NCI-H1048 (cell line): ENCODE data around the gene DENND6B.
"Not testable (repeated sequence)": the region's sequence is repeated elsewhere in the genome, so short reads cannot be mapped to it uniquely, and the experiment has no call there.

Experiments
- DNase-seq: peaks from one replicate; lab custom pipeline; 2025; lab: John Stamatoyannopoulos, UW

The DENND6B gene, protein sequence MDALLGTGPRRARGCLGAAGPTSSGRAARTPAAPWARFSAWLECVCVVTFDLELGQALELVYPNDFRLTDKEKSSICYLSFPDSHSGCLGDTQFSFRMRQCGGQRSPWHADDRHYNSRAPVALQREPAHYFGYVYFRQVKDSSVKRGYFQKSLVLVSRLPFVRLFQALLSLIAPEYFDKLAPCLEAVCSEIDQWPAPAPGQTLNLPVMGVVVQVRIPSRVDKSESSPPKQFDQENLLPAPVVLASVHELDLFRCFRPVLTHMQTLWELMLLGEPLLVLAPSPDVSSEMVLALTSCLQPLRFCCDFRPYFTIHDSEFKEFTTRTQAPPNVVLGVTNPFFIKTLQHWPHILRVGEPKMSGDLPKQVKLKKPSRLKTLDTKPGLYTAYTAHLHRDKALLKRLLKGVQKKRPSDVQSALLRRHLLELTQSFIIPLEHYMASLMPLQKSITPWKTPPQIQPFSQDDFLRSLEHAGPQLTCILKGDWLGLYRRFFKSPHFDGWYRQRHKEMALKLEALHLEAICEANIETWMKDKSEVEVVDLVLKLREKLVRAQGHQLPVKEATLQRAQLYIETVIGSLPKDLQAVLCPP

DNA sequence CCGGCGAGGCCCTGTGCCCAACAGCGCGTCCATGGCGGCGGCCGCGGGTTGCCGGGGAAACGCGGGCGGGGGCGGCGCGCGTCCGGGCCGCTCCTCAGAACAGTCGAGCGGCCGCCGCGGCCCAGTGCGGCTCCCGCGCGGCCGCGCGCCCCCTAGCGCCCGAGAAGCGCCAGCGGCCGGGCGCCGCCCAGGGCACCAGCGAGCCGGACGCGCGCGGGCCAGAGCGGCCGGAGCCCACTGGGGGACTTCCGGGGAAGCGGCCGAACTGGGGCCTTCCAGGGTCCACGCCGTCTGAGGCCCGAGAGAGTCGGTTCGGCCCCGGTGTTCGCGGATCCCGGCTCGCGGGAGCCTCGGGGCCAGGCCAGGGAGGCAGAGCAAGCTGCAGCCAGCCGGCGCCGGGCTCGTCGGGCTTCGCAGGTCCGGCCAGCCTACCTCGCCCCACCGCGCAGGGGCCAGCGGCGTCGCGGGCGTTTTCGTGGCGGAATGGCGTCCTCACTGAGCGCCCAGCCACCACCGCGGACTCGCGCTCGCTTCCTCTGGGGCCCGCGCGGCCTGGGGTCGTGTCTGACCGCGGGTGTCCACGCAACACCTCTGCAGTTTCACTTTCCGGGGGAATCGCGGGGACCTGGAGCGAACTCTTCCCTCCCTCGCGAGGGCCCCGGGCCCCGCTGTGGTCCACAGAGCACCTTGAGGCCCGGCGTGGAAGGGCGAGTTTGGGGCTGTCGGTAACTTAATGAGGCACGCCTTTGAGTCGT is at the start of gene DENND6B:
Gene DENND6B, minus strand, starts transcription at position 57 of the 755 bp plus-strand sequence. Its CDS starts 24 bp downstream, at position 33.
- peak; percentile 43 for DNase-seq

DNA sequence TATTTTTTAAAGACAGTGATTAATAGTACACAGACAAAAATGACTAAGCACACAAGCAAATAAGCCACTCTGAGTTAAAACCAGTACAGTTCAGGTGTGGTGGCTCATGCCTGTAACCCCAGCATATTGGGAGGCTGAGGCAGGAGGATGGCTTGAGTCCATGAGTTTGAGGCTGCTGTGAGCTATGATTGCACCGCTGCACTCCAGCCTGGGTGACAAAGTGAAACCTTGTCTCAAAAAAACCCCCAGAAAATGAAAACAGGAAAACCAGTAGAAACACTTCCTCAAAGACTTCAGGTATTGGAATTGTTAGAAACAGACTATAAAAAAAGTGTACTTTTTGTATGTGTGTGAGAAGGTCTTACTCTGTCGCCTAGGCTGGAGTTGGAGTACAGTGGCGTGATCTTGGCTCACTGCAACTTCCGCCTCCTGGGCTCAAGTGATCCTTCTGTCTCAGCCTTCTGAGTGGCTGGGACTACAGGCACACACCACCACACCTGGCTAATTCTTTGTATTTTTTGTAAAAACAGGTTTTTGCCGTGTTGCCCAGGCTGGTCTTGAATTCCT is 49.4 kb upstream of the DENND6B start:
- no peak for DNase-seq

DNA sequence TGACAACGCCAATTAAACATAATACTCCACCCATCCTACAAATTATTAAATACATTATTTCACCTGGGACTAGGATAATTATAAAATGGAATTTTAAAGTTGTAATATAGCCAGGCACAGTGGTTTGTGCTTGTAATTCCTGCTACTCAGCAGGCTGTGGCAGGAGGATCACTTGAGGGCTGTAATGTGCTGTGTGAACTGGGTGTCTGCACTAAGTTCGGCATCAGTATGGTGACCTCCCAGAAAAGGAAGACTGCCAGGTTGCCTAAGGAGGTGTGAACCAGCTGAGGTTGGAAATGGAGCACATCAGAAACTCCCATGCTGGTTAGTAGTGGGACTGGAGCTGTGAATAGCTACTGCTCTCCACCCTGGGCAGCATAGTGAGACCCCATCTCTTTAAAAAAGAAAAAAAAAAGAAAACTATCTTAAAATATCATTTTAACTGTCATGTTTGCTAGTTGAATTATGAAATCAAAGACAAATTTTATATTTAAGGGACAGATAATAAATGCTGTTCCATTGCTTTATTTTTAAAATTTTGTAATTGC is 44.4 kb upstream of the DENND6B start:
- DNase-seq = no peak

DNA sequence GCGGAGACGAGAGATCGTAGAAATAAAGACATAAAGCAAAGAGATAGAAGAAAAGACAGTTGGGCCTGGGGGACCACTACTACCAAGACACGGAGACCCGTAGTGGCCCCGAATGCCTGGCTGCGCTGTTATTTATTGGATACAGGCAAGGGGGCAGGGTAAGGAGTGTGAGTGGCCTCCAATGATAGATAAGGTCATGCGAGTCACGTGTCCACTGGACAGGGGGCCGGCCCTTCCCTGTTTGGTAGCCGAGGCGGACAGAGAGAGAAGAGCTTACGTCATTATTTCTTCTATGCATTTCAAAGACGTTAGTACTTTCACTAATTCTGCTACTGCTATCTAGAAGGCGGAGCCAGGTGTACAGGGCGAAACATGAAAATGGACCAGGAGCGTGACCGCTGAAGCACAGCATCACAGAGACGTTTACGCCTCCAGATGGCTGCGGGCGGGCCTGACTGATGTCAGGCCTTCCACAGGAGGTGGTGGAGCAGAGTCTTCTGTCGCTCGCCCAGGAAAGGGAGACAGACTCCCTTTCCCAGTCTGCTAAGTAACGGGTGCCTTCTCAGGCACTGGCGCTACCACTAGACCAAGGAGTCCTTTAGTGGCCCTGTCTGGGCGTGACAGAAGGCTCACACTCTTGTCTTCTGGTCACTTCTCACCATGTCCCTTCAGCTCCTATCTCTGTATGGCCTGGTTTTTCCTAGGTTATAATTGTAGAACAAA is 41.1 kb upstream of the DENND6B start:
- no peak for DNase-seq

DNA sequence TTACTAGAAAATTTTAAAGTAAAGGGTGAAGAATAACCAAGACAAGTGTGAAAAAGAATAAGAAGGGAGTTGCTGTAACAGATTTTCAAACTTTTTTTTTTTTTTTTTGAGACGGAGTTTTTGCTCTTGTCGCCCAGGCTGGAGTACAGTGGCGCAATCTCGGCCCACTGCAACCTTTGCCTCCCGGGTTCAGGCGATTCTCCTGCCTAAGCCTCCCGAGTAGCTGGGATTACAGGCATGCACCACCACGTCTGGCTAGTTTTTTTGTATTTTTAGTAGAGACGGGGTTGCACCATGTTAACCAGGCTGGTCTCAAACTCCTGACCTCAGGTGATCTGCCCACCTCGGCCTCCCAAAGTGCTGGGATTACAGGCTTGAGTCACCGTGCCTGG is 37.0 kb upstream of the DENND6B start:
- not testable (repeated sequence) for DNase-seq

DNA sequence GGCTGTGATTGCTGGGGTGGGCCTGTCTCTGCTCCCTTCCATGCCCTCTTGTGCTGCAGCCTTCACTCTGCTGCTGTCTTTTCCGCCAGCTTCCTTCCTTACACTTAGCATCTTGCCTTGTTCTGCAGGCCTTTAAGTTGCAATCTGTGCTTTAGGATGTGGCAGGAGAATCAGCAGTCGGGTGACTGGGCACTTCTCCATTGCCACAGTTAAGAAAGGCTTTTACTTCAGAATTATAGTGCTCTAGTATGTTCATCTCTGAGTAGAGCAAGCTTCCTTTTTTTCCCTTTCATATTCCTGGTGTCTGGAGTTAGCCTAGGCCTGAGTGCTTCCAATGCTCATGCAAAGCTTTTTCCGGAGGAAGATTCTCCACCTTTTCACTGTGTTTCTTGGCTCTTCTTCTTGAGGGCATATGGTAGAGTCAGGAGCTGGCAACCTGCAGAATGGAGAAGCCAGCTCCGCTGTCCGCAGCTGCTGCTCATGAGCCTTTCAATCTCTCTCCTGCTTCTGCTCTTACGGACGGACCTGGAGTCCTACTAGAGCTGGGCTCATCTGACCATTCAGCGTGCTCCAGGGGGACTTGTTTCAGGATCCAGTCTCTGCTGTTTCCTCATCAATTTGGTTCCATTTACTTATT is 36.5 kb upstream of the DENND6B start:
- no peak for DNase-seq

DNA sequence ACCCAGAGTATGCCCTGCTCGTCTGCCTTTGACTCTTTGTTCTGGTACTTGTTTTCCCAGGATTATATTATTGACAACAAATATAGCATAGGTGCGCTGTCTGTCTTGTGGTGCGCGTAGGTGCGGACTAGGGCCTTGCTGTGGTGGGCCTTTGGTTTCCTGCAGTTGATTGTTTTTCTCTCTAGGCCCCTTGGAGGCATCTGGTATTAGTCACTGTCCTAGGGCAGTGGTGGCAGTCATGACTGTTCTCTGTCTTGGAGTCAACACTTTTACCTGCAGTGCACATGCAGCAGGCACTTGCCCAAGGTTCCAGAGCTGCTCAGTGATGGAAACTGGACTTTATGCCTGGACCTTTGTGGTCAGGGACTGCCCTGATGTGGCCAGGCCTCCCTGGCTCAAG is 34.9 kb upstream of the DENND6B start:
- no peak for DNase-seq

DNA sequence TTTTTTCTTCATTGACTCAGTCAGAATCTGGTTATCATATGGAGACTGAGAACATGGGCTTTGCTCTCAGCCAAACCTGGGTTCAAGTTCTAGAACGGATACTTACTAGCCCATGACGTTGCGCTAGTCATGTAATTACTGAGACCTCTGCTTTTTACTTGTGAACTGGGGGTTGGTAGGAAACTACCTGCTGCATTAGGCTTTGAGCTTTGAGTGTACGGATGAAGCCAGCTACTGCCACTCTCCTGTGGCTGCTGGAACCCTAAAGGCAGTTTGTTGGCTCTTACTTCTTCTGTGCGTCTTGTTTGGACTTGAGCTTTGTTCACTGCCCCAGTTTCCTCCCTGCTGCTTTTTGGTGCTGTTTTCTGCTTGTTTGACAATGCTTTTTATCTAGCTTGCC is 34.4 kb upstream of the DENND6B start:
- DNase-seq = no peak

DNA sequence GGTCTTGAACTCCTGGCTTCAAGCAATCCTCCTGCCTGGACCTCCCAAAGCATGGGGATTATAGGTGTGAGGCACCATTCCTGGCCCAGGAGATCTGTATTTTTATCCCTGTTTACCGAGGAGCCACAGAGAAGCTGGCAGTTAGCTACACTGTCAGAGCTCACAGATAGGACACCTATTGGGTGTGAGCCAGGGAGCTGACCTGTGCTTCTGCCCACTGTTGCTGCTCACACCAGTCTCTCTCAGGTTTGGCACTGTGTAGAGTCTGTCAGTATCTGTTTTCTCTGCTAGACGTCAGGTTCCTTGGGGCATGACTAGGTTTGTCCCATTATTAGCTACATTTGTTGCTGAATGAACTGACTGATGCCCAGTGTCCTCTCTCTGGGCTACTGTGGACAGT is 33.8 kb upstream of the DENND6B start:
- DNase-seq = no peak

DNA sequence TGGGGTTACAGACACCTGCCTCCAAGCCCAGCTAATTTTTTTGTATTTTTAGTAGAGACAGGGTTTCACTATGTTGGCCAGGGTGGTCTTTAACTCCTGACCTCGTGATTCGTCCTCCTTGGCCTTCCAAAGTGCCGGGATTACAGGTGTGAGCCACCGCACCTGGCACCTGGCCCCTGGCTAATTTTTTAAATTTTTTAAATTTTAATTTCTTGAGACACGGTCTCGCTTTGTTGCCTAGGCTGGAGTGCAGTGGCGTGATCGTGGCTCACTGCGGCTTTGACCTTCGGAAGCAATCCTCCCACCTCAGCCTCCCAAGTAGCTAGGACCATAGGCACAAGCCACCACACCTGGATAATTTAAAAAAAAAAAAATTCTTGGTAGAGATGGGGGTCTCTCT is 30.9 kb upstream of the DENND6B start:
- no peak for DNase-seq

DNA sequence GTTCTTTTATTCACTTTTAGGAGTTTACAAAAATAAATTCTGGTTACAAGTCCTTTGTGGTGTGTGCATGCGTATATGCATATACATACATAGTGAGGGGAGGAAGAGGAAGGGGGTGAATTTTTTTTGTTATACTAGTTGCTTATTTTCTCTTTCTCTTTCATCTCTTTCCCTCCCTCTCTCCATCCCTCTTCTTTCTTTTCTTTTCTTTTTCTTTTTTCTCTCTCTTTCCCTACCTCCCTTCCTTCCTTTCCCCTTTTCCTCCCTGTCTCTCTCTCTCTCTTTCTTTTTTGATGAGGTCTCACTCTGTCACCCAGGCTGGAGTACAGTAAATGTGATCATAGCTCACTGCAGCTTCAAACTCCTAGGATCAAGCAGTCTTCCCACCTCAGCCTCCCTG is 30.4 kb upstream of the DENND6B start:
- DNase-seq = no peak

DNA sequence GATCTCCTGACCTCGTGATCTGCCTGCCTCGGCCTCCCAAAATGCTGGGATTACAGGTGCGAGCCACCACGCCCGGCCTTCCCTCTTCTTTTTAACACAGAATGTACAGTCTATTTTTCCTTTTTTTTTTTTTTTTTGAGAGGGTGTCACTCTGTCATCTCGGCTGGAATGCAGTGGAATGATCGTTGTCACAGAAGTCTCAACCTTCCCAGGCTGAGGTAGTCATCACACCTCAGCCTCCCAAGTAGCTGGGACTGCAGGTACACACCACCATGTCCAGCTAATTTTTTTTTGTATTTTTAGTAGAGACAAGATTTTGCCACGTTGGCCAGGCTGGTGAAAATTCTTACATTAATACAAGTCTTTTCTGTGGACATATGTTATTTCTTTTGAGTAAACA is 29.4 kb upstream of the DENND6B start:
- DNase-seq = no peak

DNA sequence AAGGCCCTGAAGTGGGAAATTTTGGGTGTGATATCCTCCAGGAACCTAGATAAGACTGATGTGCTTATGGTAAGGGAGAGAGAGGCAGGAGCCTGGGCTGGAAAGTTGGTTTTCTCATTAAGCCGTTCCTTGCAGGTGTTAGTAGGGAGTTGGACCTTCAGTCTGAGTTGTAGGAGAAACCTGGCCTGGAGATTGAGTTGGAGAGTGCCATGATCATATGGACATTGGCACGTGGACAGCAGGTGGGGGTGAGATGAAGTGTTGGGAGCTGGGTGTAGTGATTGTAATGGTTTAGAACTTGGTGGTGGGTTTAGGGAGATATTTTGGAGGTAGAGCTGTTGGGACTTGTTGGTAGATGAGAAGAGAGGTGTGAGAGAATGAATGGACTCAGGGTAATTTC is 21.2 kb upstream of the DENND6B start:
- no peak for DNase-seq

DNA sequence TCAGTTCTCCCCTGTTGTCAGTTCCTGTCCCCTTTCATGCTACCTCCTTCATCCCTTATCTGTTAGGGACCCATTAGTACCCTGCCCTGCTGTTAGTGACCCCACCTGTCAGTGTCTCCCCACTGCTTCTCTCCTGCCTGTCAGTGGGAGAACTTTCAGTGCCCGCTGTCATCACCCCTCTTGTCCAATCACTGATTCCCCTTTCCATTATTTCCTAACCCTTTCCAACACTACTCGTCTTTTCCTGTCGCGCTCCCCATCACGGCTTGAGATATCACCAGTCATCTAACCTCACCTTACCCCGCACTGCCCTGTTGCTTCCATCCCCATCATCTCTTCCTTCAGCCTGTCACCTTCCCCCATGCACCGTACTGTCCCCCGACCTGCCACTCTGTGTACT is 20.3 kb upstream of the DENND6B start:
- DNase-seq = no peak

DNA sequence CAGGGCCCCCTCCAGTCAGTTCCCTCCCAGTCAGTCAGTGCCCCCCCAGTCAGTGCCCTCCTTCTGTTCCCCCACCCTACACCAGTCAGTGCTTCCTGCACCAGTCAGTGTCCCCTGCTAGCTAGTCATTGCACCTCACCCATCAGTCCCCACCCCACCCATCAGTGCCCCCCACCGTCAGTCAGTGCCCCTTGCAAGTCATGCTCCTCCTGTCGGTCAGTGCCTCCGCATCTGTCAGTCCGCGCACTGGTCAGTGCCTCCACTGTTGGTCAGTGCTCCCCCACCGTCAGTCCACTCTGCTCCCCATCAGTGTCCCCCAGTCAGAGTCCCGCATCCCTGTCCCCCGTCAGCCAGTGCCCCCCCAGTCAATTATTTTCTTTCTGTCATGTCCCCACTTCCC is 19.7 kb upstream of the DENND6B start:
- DNase-seq = no peak

DNA sequence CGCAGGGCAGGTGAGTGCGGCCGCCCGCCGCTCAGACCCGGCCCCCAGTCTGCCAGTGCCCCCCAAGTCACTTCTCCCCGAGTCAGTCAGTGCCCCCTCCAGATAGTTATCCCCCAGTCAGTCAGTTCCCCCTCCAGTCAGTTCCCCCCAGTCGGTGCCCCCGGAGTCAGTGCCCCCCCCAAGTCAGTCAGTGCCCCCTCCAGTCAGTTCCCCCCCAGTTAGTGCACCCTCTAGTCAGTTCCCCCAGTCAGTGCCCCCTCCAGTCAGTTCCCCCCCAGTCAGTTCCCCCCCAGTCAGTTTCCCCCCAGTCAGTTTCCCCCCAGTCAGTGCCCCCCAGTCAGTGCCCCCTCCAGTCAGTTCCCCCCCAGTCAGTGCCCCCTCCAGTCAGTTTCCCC is 16.7 kb upstream of the DENND6B start:
- no peak for DNase-seq

DNA sequence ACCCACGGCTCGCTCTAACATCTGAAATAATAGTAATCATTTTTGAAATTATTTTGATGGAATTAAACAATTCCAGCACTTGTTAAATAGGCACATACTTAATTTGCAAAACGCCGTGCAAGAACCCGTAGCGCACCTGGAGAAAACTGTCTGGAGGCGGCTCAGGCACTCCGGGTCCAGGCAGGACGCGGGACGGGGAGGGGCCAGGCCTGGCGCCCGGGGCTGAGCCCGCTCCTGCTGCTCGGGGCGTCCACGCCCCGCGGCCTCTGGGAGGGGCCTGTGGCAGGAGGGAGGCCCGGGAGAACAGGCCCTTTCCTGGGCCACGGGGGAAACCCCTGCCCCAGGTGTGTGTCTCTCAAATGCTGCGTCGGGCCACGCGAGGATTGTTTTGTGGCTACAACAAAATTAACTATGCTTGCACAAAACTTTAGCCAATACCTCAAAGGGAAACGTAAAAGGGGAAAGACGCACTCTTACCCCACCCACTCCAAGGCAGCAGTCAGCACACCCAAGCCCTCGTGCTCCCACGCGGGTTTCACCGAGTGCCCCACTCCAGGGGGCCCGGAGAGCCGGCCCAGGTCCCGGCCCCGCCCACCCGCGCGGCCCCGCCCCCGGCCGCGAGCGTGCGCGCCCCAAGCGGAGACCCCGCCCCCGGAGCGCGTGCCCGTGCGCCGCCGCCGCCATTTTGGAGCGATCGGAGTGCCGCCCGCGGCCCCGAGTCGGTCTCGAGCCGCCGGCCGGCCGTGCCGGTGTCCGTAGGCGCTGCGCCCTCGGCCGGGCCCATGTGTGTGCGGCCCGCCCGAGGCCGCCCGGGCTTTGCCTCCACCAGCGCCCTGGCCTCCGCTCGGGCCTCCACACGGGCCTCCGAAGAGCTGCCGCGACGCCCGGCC is 16.1 kb upstream of the DENND6B start, which contains the start of gene PPP6R2:
Gene PPP6R2, plus strand, starts transcription at position 677 of the 890 bp plus-strand sequence. CDS start 50,582 bp downstream, outside the sequence.
- peak; percentile 41 for DNase-seq

DNA sequence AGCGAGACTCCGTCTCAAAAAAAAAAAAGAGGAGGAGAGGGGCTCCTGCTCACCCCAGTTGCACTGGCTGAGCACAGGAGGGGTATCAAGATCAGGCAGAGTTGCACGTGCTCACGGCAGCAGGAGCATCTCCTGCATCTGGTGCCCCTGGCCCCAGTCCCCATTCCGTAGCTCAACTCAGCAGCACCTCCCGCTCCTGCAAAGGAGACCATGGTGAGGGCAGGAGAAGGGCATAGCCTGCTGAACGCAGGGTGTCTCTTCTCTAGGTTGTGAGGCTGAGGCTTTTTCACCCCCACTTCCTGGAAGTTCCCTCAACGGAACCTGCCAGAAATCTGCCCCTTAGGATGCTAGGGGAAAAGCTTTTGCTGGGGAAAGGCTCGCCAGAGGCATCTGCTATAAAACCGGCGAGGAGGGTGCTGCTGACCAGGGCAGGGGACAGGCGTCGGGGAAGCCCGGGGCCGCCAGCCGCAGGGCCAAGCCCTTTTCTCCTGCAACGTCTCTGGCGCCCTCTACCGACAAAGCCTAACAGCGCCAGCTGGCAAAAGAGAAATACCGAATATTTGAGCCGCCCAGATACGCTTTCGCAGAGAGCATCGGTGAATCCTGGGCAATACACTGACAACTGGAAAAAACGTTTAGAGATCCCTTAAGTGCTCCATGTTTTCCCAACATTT is 15.3 kb upstream of the DENND6B start:
- peak; percentile 76 for DNase-seq
